ENCODE measurements around the gene P4HB. TPM values are rescaled to one million over a fixed set of nuclear protein-coding genes. Genes with fewer than 3 reads are reported as not detected.

The P4HB gene
- total and polyA plus RNA-seq, 7 experiments from 2014 or later, result 161 to 568 (median 285) TPM

- Histone ChIP-seq H3K27me3 (ENCODE audit: control insufficient read depth in 2 of 2, insufficient read depth in 2 of 2, low read length in 2 of 2) (no peaks in the 10 kb centered on the region), H3K27ac (ENCODE audit: low read depth, low read length) (peak overlapping the region; percentile 14), H3K4me3 (ENCODE audit: low read length) (no peak overlapping the region), H3K4me1 (ENCODE audit: control insufficient read depth in 2 of 2, insufficient read depth in 2 of 2, low read length in 2 of 2) (peaks cover 21% of the 10 kb centered on the region in 2 donors), H3K9me3 (ENCODE audit: control insufficient read depth in 2 of 3, low read length in 3 of 3) (no peaks in the 10 kb centered on the region), H3K36me3 (ENCODE audit: control insufficient read depth in 2 of 3, insufficient read depth in 3 of 3, low read length in 3 of 3) (peaks cover 8 to 33% (median 12%) of the 10 kb centered on the region in 3 experiments)
- Mint-ChIP-seq H3K4me3 (peak overlapping the region in 3 of 10 donors; percentile 6 to 60 (median 34)), H3K27ac (peak overlapping the region; percentile 39 to 83 (median 66)), H3K36me3 (peaks cover 0 to 24% (median 0%) of the 10 kb centered on the region in 5 donors), H3K4me1 (peaks cover 17 to 46% (median 37%) of the 10 kb centered on the region in 7 donors), H3K27me3 (no peaks in the 10 kb centered on the region), H3K9me3 (peaks cover 0 to 4% (median 0%) of the 10 kb centered on the region in 11 donors)
- DNase-seq, result peak in 3 of 9 donors; percentile 14 to 31 (median 19)
- ChIA-PET CTCF (no interaction called here), POLR2A (interaction anchor here (0.8 to 1.3 kb wide), 7 partner anchors 20 to 201 kb away, joined by 3 to 5 read pairs (median 3); partner anchors contain the start of gene MRPL12)
- intact Hi-C loops (cut with micrococcal nuclease), result loop anchor here in 1 of 2 donors (10.0 kb wide), 2 partner anchors 428 to 1412 kb away; no protein-coding TSS in a partner anchor
- ATAC-seq, result no peak
Observed at GRCh38 chr17:81866440-81867169, 6.3 kb upstream of the P4HB start.

- DNase-seq, result peak in 4 of 9 donors; percentile 13 to 16 (median 16)
- ChIA-PET CTCF (no interaction called here), POLR2A (interaction anchor here (0.6 to 1.3 kb wide), 5 partner anchors 8 to 200 kb away, joined by 3 read pairs; partner anchors contain the start of gene MRPL12)
- intact Hi-C loops (cut with micrococcal nuclease), result loop anchor here in 1 of 2 donors (10.0 kb wide), 2 partner anchors 429 to 1411 kb away; no protein-coding TSS in a partner anchor
- H3K36me3 ChIP-seq (ENCODE audit: control insufficient read depth in 2 of 3, insufficient read depth in 3 of 3, low read length in 3 of 3), result peaks cover 8 to 33% (median 12%) of the 10 kb centered on the region in 3 experiments
- H3K27me3 ChIP-seq (ENCODE audit: control insufficient read depth in 2 of 2, insufficient read depth in 2 of 2, low read length in 2 of 2), result no peaks in the 10 kb centered on the region
- no peak for ATAC-seq
- H3K4me1 Mint-ChIP-seq, result peaks cover 17 to 50% (median 39%) of the 10 kb centered on the region in 7 donors
- H3K27ac ChIP-seq (ENCODE audit: low read depth, low read length), result no peak overlapping the region
- H3K9me3 Mint-ChIP-seq, result peaks cover 0 to 8% (median 0%) of the 10 kb centered on the region in 11 donors
- no peak overlapping the region for H3K4me3 ChIP-seq (ENCODE audit: low read length)
- H3K9me3 ChIP-seq (ENCODE audit: control insufficient read depth in 2 of 3, low read length in 3 of 3), result no peaks in the 10 kb centered on the region
- peaks cover 0 to 24% (median 0%) of the 10 kb centered on the region in 5 donors for H3K36me3 Mint-ChIP-seq
- no peak overlapping the region for H3K4me3 Mint-ChIP-seq
- H3K27me3 Mint-ChIP-seq, result peaks cover 0 to under 1% (median 0%) of the 10 kb centered on the region in 5 donors
- H3K4me1 ChIP-seq (ENCODE audit: control insufficient read depth in 2 of 2, insufficient read depth in 2 of 2, low read length in 2 of 2), result peaks cover 24% of the 10 kb centered on the region in 2 donors
- H3K27ac Mint-ChIP-seq, result peak overlapping the region in 5 of 9 donors; percentile 12 to 66 (median 59)
Observed at GRCh38 chr17:81865733-81866439, 5.6 kb upstream of the P4HB start.

GRCh38 chr17:81865358-81865732 is 5.0 kb upstream of the P4HB start:
- Mint-ChIP-seq H3K27ac (peak overlapping the region in 5 of 9 donors; percentile 5 to 66 (median 31)), H3K4me3 (no peak overlapping the region), H3K4me1 (peaks cover 17 to 49% (median 41%) of the 10 kb centered on the region in 7 donors), H3K36me3 (peaks cover 0 to 23% (median 0%) of the 10 kb centered on the region in 5 donors), H3K9me3 (peaks cover 0 to 12% (median 0%) of the 10 kb centered on the region in 11 donors), H3K27me3 (peaks cover 0 to 5% (median 0%) of the 10 kb centered on the region in 5 donors)
- ATAC-seq (no peak), DNase-seq (no peak)
- ChIA-PET POLR2A (interaction anchor here (0.6 to 1.3 kb wide), 4 partner anchors 9 to 200 kb away, joined by 3 read pairs; no protein-coding TSS in a partner anchor), CTCF (no interaction called here)
- no peaks in the 10 kb centered on the region for H3K27me3 ChIP-seq (ENCODE audit: control insufficient read depth in 2 of 2, insufficient read depth in 2 of 2, low read length in 2 of 2)
- no peak overlapping the region for H3K27ac ChIP-seq (ENCODE audit: low read depth, low read length)
- peaks cover 21 to 23% of the 10 kb centered on the region in 2 donors for H3K4me1 ChIP-seq (ENCODE audit: control insufficient read depth in 2 of 2, insufficient read depth in 2 of 2, low read length in 2 of 2)
- peaks cover 8 to 33% (median 12%) of the 10 kb centered on the region in 3 experiments for H3K36me3 ChIP-seq (ENCODE audit: control insufficient read depth in 2 of 3, insufficient read depth in 3 of 3, low read length in 3 of 3)
- intact Hi-C loops (cut with micrococcal nuclease), result loop anchor here in 1 of 2 donors (10.0 kb wide), 2 partner anchors 429 to 1411 kb away; no protein-coding TSS in a partner anchor
- H3K9me3 ChIP-seq (ENCODE audit: control insufficient read depth in 2 of 3, low read length in 3 of 3), result no peaks in the 10 kb centered on the region
- H3K4me3 ChIP-seq (ENCODE audit: low read length), result no peak overlapping the region

- intact Hi-C loops (cut with micrococcal nuclease), result loop anchor here (5.0 to 10.0 kb wide), 5 partner anchors 48 to 1409 kb away; partner anchors contain the start of genes ACTG1 (in 1 of the 2), CCDC137 (in 1 of the 2), OXLD1 (in 1 of the 2) and PCYT2 (in 1 of the 2)
- no peaks in the 10 kb centered on the region for H3K27me3 ChIP-seq (ENCODE audit: control insufficient read depth in 2 of 2, insufficient read depth in 2 of 2, low read length in 2 of 2)
- Mint-ChIP-seq H3K4me3 (peak overlapping the region in 3 of 10 donors; percentile 29 to 78 (median 30)), H3K27me3 (peaks cover 0 to 5% (median 0%) of the 10 kb centered on the region in 5 donors), H3K36me3 (peaks cover 0 to 20% (median 4%) of the 10 kb centered on the region in 5 donors), H3K4me1 (peaks cover 24 to 46% (median 40%) of the 10 kb centered on the region in 7 donors), H3K27ac (peak overlapping the region in 8 of 9 donors; percentile 31 to 86 (median 74)), H3K9me3 (peaks cover 0 to 12% (median 0%) of the 10 kb centered on the region in 11 donors)
- no peak overlapping the region for H3K4me3 ChIP-seq (ENCODE audit: low read length)
- no peaks in the 10 kb centered on the region for H3K9me3 ChIP-seq (ENCODE audit: control insufficient read depth in 2 of 3, low read length in 3 of 3)
- no peak overlapping the region for H3K27ac ChIP-seq (ENCODE audit: low read depth, low read length)
- POLR2A ChIA-PET, result interaction anchor here (0.6 to 3.8 kb wide), 2 partner anchors 7 to 145 kb away, joined by 3 to 62 read pairs; partner anchors contain the start of gene ARHGDIA
- CTCF ChIA-PET, result interaction anchor here (0.5 kb wide), 1 partner anchor 17 kb away, joined by 3 read pairs; no protein-coding TSS in a partner anchor
- DNase-seq (no peak), ATAC-seq (no peak)
- peaks cover 3 to 26% (median 5%) of the 10 kb centered on the region in 3 experiments for H3K36me3 ChIP-seq (ENCODE audit: control insufficient read depth in 2 of 3, insufficient read depth in 3 of 3, low read length in 3 of 3)
- H3K4me1 ChIP-seq (ENCODE audit: control insufficient read depth in 2 of 2, insufficient read depth in 2 of 2, low read length in 2 of 2), result peaks cover 17 to 20% of the 10 kb centered on the region in 2 donors
Observed at GRCh38 chr17:81863833-81864768, 3.8 kb upstream of the P4HB start.

- H3K27me3 Mint-ChIP-seq, result peaks cover 0 to 5% (median 0%) of the 10 kb centered on the region in 5 donors
- peaks cover 0 to 21% (median 4%) of the 10 kb centered on the region in 5 donors for H3K36me3 Mint-ChIP-seq
- ChIA-PET CTCF (no interaction called here), POLR2A (interaction anchor here (0.6 to 3.8 kb wide), 2 partner anchors 8 to 145 kb away, joined by 3 to 62 read pairs; partner anchors contain the start of gene ARHGDIA)
- peak overlapping the region; percentile 15 to 78 (median 66) for H3K4me3 Mint-ChIP-seq
- Histone ChIP-seq H3K27me3 (ENCODE audit: control insufficient read depth in 2 of 2, insufficient read depth in 2 of 2, low read length in 2 of 2) (no peaks in the 10 kb centered on the region), H3K4me3 (ENCODE audit: low read length) (no peak overlapping the region), H3K9me3 (ENCODE audit: control insufficient read depth in 2 of 3, low read length in 3 of 3) (no peaks in the 10 kb centered on the region), H3K27ac (ENCODE audit: low read depth, low read length) (peak overlapping the region; percentile 20), H3K4me1 (ENCODE audit: control insufficient read depth in 2 of 2, insufficient read depth in 2 of 2, low read length in 2 of 2) (peaks cover 20 to 30% of the 10 kb centered on the region in 2 donors), H3K36me3 (ENCODE audit: control insufficient read depth in 2 of 3, insufficient read depth in 3 of 3, low read length in 3 of 3) (peaks cover 0 to 17% (median 0%) of the 10 kb centered on the region in 3 experiments)
- H3K4me1 Mint-ChIP-seq, result peaks cover 24 to 53% (median 45%) of the 10 kb centered on the region in 7 donors
- peak overlapping the region; percentile 31 to 86 (median 84) for H3K27ac Mint-ChIP-seq
- no peak for DNase-seq
- intact Hi-C loops (cut with micrococcal nuclease), result loop anchor here (5.0 to 10.0 kb wide), 5 partner anchors 49 to 1408 kb away; partner anchors contain the start of genes ACTG1 (in 1 of the 2), CCDC137 (in 1 of the 2), OXLD1 (in 1 of the 2) and PCYT2 (in 1 of the 2)
- no peak for ATAC-seq
- H3K9me3 Mint-ChIP-seq, result peaks cover 0 to 12% (median 0%) of the 10 kb centered on the region in 11 donors
Observed at GRCh38 chr17:81863123-81863675, 2.9 kb upstream of the P4HB start.

All from naive thymus-derived CD4-positive, alpha-beta T cell (primary cell).